Measurements from ENCODE around the gene TLE6. TPM values are rescaled to one million over a fixed set of nuclear protein-coding genes. Genes with fewer than 3 reads are reported as not detected.

The TLE6 gene
- total and polyA plus RNA-seq, 2 of the 13 experiments (the other 11 are each of a cell fraction or from before 2014, with no cell fraction given) = 0.24 to 5.5 TPM

DNA sequence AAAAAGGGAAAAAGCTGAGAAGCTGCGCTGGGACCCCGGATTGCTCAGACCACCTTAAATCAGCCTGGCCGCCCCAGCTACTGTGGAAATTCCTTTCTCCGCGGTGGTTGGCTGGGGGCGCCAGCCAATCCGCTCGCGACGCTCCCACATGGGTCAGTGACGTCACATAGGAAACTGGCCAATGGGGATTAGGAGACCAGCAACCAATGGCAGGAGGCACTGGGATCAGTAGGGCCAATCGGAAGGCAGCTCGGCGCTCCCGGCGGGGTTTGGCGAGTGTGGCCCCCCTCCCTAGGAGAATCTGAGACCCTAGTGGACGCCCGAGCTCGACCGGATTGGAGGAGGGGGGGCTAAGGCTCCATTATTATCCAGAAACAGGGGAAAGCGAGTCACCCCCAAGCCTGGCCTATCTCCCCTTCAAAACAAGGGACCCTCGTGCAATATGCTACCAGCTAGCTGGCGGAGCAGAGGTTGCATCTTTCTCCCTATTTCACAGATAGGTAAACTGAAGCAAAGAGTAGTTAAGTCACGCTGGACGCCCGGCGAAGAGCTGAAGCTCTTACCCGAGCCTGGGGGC is 58.3 kb downstream of the TLE6 start (continued):
- 0 out of 2 replicates have a peak, but pooled peaks have one; percentile 11 for TF ChIP-seq ELF4 (CRISPR knock-in tag; IDR thresholded peaks at IDR 0.05; ENCODE audit: borderline replicate concordance)
- TF ChIP-seq ARNTL (CRISPR knock-in tag; IDR thresholded peaks at IDR 0.05) = peak; percentile 35; the same call in 1 of the 2 replicates
- no peak for TF ChIP-seq ZNF136 (CRISPR knock-in tag; IDR thresholded peaks at IDR 0.05; ENCODE audit: low read depth)
- TF ChIP-seq, protein P1, sequence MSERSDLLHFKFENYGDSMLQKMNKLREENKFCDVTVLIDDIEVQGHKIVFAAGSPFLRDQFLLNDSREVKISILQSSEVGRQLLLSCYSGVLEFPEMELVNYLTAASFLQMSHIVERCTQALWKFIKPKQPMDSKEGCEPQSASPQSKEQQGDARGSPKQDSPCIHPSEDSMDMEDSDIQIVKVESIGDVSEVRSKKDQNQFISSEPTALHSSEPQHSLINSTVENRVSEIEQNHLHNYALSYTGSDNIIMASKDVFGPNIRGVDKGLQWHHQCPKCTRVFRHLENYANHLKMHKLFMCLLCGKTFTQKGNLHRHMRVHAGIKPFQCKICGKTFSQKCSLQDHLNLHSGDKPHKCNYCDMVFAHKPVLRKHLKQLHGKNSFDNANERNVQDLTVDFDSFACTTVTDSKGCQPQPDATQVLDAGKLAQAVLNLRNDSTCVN (CRISPR knock-in tag; IDR thresholded peaks at IDR 0.05; ENCODE audit: borderline replicate concordance) = 0 out of 2 replicates have a peak, but pooled peaks have one; percentile 12
- 0 out of 2 replicates have a peak, but pooled peaks have one; percentile 3 for TF ChIP-seq DNMT3B (CRISPR knock-in tag; conservative IDR thresholded peaks at IDR 0.05)
- TF ChIP-seq ZNF772 (CRISPR knock-in tag; IDR thresholded peaks at IDR 0.05) = 0 out of 2 replicates have a peak, but pooled peaks have one; percentile 20
- no peak for TF ChIP-seq RARG (CRISPR knock-in tag; IDR thresholded peaks at IDR 0.05; ENCODE audit: low read depth)
- peak; percentile 6; the same call in 1 of the 2 replicates for TF ChIP-seq YEATS4 (CRISPR knock-in tag; IDR thresholded peaks at IDR 0.05; ENCODE audit: borderline replicate concordance)
- TF ChIP-seq, protein P2, sequence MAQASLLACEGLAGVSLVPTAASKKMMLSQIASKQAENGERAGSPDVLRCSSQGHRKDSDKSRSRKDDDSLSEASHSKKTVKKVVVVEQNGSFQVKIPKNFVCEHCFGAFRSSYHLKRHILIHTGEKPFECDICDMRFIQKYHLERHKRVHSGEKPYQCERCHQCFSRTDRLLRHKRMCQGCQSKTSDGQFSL (CRISPR knock-in tag; IDR thresholded peaks at IDR 0.05) = peak; percentile 62; the same call in 1 of the 2 replicates
- peak; percentile 24; the same call in 1 of the 2 replicates for TF ChIP-seq SIN3B (IDR thresholded peaks at IDR 0.05; ENCODE audit: low read length)
- peak; percentile 95 for TF ChIP-seq NFYC (CRISPR knock-in tag; IDR thresholded peaks at IDR 0.05)
- peak; percentile 93 for TF ChIP-seq RFX5 (IDR thresholded peaks at IDR 0.05; ENCODE audit: low read depth, low read length)
- TF ChIP-seq, protein P3, sequence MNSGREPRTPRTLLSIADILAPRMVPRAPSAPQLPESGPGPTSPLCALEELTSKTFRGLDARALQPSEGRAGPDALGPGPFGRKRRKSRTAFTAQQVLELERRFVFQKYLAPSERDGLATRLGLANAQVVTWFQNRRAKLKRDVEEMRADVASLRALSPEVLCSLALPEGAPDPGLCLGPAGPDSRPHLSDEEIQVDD (CRISPR knock-in tag; IDR thresholded peaks at IDR 0.05; ENCODE audit: borderline replicate concordance) = 0 out of 2 replicates have a peak, but pooled peaks have one; percentile 11
- peak; percentile 91 for TF ChIP-seq CREM (IDR thresholded peaks at IDR 0.05)
- no peak for TF ChIP-seq CREM (CRISPR knock-in tag; IDR thresholded peaks at IDR 0.05)
- TF ChIP-seq, protein P4, sequence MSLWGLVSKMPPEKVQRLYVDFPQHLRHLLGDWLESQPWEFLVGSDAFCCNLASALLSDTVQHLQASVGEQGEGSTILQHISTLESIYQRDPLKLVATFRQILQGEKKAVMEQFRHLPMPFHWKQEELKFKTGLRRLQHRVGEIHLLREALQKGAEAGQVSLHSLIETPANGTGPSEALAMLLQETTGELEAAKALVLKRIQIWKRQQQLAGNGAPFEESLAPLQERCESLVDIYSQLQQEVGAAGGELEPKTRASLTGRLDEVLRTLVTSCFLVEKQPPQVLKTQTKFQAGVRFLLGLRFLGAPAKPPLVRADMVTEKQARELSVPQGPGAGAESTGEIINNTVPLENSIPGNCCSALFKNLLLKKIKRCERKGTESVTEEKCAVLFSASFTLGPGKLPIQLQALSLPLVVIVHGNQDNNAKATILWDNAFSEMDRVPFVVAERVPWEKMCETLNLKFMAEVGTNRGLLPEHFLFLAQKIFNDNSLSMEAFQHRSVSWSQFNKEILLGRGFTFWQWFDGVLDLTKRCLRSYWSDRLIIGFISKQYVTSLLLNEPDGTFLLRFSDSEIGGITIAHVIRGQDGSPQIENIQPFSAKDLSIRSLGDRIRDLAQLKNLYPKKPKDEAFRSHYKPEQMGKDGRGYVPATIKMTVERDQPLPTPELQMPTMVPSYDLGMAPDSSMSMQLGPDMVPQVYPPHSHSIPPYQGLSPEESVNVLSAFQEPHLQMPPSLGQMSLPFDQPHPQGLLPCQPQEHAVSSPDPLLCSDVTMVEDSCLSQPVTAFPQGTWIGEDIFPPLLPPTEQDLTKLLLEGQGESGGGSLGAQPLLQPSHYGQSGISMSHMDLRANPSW (CRISPR knock-in tag; IDR thresholded peaks at IDR 0.05; ENCODE audit: borderline replicate concordance) = 0 out of 2 replicates have a peak, but pooled peaks have one; percentile 25
- TF ChIP-seq, protein P5, sequence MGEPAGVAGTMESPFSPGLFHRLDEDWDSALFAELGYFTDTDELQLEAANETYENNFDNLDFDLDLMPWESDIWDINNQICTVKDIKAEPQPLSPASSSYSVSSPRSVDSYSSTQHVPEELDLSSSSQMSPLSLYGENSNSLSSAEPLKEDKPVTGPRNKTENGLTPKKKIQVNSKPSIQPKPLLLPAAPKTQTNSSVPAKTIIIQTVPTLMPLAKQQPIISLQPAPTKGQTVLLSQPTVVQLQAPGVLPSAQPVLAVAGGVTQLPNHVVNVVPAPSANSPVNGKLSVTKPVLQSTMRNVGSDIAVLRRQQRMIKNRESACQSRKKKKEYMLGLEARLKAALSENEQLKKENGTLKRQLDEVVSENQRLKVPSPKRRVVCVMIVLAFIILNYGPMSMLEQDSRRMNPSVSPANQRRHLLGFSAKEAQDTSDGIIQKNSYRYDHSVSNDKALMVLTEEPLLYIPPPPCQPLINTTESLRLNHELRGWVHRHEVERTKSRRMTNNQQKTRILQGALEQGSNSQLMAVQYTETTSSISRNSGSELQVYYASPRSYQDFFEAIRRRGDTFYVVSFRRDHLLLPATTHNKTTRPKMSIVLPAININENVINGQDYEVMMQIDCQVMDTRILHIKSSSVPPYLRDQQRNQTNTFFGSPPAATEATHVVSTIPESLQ (CRISPR knock-in tag; conservative IDR thresholded peaks at IDR 0.05) = no peak
- 0 out of 2 replicates have a peak, but pooled peaks have one; percentile 18 for TF ChIP-seq NCOR1 (IDR thresholded peaks at IDR 0.05; ENCODE audit: borderline replicate concordance, low read length)
- peak; percentile 100 for TF ChIP-seq CREB1 (IDR thresholded peaks at IDR 0.05)
- peak; percentile 97 for TF ChIP-seq CREB1 (CRISPR knock-in tag; IDR thresholded peaks at IDR 0.05)
- TF ChIP-seq MXD4 (CRISPR knock-in tag; IDR thresholded peaks at IDR 0.05) = peak; percentile 8; the same call in 1 of the 2 replicates
- peak; percentile 68 for TF ChIP-seq SRSF1 (optimal IDR thresholded peaks at IDR 0.05; ENCODE audit: low read depth, low read length)

All from HepG2 (cell line).